ENCODE measurements around the gene SIVA1. TPM values are rescaled to one million over a fixed set of nuclear protein-coding genes. Genes with fewer than 3 reads are reported as not detected.

SIVA1 gene, protein sequence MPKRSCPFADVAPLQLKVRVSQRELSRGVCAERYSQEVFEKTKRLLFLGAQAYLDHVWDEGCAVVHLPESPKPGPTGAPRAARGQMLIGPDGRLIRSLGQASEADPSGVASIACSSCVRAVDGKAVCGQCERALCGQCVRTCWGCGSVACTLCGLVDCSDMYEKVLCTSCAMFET
- 219 and 276 TPM in 2 replicates for total RNA-seq

DNA sequence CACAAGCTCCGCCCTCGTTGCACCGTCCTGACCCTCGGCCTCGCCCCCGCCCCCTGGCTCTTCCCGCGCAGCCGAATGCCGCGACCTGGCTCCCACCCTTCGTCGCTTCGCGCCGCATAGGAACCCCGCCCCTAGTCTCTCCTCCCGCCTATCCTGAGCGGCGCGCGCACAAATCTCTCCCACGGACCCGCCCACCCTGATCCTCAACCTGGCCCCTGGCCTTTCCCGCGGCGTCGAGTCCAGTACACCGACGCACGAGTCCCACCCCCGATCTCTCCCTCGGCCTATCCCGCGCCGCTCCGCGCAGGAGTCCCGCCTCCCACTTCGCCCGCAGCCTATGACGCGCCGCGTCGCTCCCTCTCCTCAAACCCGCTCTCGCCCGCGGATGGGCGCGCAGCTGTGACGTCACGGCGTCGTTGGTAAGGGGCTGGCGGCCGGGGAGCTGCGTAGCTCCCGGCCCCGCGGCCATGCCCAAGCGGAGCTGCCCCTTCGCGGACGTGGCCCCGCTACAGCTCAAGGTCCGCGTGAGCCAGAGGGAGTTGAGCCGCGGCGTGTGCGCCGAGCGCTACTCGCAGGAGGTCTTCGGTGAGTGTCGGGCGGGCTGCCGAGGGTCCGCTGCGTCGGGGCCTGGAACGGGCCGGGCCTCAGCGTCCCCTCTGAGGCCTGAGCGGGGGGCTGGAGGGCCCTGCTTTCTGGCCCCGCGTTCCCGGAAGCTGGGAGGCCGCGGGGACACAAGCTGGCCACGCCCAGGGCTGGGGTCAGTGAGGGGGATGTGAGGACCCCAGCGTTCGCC is at the start of gene SIVA1:
TSS of gene SIVA1 (plus strand) at position 413 of the 793 bp plus-strand sequence. CDS start at position 468, 55 bp downstream.
- DNase-seq (ENCODE audit: extremely low read depth, low read depth, low spot score), result peak; percentile 80

DNA sequence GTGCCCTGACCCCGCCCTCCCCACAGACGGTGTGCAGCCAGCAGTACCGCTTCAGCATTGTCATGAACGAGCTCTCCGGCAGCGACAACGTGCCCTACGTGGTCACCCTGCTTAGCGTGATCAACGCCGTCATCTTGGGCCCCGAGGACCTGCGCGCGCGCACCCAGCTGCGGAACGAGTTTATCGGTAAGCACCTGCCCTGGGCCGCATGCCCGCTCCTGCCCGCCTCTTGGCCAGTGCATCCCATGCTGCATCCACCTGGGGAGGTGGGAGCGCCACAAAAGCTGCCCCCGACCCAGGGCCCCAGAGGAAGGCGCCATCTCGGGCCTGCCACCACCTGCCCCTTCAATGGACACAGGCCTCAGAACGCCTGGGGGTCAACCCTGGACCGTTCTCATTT is 49.7 kb upstream of the SIVA1 start:
- no peak for DNase-seq (ENCODE audit: extremely low read depth, low read depth, low spot score)

DNA sequence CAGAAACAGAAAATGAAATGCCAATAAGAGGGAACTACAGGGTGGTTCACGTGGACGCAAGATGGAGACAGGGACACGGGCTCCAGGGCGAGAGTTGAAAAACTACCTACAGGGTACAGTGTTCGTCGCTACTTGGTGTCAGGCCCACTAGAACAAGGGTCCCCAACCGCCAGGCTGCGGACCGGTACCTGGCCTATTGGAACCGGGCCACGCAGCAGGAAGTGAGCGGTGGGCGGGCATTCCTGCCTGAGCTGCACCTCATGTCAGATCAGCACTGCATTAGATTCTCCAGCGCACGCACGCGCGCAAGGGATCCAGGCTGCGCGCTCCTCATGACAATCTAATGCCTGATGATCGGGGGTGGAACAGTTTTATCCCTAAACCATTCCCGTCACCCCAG is 48.7 kb upstream of the SIVA1 start:
- DNase-seq (ENCODE audit: extremely low read depth, low read depth, low spot score), result no peak

DNA sequence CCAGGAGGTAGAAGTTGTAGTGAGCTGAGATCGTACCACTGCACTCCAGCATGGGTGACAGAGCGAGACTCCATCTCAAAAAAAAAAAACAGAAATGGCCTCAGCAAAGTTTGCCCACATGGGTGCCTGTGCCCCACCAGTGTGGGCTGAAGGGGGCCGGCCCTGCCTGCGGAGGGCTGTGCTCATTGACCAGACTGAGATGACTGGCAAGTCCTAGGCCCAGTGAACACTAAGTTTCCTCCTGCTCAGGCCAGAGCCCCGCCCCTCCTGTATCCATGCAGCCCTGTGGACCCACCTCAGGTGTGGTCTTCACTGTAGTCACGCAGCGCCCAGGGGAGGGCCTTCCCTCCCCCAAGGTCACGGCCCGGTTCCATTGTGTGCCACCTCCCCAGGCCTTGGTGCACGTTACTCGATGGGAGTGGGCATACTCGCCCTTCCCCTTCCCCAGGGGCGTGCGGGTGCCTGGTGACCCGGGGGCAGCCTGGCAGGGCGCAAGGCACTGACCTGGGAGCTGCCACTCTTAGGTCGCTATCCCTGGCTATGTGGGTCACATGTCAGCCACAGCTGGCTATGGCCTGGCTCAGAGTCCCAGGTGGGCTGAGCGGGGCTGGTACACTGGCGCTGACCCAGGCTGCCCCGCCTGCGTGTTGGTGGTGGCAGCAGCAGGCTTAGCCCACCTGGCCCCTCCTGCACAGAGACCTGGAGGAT is 47.5 kb upstream of the SIVA1 start:
- DNase-seq (ENCODE audit: extremely low read depth, low read depth, low spot score), result no peak

DNA sequence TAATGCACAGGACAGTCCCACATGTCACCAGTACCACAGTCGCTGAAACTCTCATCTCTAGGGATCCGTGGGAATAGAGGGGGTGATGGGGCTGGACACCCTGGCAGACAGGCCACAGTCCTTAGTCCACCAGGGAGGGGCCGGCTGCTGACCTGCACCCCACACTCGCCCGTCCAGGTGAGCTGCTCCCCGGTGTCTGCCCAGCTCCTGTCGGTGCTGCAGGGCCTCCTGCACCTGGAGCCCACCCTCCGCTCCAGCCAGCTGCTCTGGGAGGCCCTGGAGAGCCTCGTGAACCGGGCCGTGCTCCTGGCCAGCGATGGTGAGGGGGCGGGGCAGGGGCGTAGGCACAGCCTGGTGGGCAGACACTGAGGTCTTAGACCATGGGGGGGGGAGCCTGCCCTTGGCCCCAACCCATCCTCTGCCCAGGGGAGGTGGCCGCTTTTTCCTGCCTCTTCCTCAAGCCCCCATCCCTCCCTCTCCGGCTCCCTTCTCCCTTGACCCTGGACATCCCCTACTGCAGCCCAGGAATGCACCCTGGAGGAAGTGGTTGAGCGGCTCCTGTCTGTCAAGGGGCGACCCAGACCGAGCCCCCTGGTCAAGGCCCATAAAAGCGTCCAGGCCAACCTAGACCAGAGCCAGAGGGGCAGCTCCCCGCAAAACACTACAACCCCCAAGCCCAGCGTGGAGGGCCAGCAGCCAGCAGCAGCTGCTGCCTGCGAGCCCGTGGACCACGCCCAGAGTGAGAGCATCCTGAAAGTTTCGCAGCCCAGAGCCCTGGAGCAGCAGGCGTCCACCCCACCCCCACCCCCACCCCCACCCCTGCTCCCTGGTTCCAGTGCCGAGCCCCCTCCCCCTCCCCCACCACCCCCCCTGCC is 46.0 kb upstream of the SIVA1 start:
- no peak for DNase-seq (ENCODE audit: extremely low read depth, low read depth, low spot score)

DNA sequence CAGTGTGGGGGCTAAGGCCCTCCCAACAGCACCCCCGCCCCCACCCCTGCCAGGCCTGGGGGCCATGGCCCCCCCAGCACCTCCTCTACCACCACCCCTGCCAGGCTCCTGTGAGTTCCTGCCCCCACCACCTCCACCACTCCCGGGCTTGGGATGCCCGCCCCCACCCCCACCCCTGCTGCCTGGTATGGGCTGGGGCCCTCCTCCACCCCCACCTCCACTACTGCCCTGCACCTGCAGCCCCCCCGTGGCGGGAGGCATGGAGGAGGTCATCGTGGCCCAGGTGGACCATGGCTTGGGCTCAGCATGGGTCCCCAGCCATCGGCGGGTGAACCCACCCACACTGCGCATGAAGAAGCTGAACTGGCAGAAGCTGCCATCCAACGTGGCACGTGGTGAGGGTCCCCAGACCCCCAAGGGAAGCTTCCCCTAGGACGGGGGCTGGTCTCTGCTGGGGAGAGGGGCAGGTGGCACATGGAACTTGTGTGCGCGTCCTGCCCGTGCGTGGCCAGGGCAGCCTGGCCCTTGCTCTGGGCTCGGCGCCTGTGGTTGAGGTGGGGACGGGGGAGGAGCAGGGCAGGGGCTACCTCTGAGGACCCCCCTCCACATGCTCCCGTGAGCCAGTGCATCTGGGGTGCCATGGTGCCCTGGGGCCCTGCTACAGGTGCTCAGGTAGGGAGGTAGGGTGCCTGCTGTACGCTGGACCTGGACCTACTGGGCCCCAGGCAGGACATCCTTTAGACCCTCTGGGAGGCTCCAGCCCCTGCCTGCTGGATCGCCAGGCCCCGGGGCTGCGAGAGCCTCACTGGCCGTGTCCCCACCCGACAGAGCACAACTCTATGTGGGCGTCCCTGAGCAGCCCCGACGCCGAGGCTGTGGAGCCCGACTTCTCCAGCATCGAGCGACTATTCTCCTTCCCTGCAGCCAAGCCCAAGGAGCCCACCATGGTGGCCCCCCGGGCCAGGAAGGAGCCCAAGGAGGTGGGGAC is 45.0 kb upstream of the SIVA1 start:
- no peak for DNase-seq (ENCODE audit: extremely low read depth, low read depth, low spot score)

DNA sequence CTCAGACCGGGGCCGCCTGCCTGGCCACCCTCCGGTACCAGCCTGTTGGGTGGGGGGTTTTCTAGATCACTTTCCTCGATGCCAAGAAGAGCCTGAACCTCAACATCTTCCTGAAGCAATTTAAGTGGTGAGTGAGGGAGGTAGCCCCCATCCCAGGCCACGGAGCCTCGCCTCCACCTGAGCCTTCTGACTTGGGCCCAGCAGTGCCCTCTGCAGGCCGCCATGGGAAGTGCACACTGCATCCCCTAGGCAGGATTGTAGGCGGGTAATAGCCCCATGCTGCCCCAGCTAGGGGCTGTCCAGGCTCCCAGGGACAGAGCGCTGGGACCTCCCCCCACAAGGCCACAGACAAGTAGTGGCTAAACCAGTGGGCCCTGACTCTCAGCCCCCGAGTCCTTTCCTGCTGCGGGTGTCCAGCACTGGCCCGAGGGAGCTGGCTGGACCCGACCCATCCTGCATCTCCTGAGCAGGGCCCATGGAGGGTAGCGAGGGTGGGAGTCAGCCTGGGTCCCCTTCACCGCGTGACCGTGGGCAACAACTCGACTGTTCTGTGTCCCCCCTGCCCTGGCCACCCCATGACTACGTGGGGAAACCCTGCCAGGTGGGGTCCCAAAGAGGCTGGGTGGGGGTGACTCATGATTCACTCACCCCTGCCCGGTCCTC is 44.2 kb upstream of the SIVA1 start:
- DNase-seq (ENCODE audit: extremely low read depth, low read depth, low spot score), result peak; percentile 5

DNA sequence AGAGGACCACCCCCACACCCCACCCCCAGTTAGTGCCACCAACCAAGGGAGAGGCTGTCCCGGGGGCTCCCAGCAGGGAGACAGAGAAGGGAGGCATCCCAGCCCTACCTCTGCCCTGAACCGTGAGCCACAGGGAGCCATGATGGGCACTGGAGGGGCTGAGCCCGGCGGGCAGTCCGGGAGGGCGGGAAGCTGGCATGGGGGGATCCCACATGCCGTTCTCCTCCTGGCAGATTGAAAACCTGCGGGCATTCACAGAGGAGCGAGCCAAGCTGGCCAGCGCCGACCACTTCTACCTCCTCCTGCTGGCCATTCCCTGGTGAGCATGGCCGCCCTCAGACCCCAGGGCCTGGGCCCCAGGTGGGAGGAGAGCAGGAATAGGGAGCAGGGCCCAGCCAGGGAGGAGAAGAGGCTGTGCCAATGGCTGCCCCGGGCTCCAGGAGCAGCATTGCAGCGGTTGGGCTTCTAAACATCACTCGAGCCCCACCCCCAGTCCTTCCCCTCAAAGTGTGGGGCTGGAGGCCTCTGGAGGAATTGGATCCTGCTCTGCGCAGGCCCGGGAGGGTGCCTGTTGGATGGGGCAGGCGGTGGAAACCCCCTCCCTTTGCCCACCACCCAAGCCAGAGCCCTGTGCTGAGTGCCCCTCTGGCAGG is 43.4 kb upstream of the SIVA1 start:
- DNase-seq (ENCODE audit: extremely low read depth, low read depth, low spot score), result no peak

DNA sequence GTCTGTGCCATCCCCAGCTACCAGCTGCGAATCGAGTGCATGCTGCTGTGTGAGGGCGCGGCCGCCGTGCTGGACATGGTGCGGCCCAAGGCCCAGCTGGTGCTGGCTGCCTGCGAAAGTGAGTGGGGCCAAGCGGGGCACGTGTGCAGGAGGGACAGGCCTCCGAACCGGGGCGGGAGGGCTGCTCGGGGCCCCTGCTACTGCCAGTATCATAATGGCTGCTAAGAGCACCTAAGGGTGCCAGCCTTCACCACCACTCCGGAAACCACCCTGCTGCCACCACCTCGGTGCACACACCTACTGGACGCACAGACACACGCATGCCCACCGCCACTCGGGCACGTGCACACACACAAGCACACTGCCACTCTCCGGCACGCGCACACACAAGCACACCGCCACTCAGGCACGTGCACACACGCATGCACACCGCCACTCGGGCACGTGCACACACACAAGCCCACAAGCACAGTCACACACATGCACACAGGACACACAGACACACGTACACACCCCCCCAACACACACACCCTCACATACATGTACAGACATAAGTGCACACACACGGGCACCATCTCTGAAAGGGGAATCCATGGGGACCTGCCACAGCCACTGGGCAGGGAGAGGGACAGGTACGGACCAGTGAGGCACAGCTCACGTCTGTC is 42.7 kb upstream of the SIVA1 start:
- DNase-seq (ENCODE audit: extremely low read depth, low read depth, low spot score), result no peak

DNA sequence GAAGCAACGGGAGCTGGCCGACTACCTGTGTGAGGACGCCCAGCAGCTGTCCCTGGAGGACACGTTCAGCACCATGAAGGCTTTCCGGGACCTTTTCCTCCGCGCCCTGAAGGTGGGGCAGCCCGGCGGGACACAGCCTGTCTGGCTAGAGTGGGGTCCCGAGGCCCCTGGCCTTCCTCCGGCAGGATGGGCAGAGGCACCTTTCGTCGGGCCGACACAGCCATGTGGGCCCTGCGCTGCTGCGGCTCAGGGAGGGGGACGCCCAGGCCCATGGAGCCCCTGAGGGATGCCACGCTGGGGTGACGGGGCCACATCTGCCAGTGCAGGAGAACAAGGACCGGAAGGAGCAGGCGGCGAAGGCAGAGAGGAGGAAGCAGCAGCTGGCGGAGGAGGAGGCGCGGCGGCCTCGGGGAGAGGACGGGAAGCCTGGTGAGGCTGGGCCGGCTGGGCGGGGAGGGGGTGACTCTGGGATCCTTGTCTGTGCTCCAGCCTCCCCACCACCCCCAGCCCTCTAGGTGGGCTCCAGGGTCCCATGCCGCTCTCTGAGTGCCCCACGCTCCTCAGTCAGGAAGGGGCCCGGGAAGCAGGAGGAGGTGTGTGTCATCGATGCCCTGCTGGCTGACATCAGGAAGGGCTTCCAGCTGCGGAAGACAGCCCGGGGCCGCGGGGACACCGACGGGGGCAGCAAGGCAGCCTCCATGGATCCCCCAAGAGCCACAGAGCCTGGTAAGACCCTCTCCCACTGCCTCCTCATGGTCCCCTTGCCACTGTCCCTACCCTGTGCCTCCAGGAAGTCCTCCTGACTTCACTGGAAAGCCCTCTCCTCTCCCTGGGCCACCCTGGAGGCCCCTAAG is 39.8 kb upstream of the SIVA1 start:
- no peak for DNase-seq (ENCODE audit: extremely low read depth, low read depth, low spot score)

DNA sequence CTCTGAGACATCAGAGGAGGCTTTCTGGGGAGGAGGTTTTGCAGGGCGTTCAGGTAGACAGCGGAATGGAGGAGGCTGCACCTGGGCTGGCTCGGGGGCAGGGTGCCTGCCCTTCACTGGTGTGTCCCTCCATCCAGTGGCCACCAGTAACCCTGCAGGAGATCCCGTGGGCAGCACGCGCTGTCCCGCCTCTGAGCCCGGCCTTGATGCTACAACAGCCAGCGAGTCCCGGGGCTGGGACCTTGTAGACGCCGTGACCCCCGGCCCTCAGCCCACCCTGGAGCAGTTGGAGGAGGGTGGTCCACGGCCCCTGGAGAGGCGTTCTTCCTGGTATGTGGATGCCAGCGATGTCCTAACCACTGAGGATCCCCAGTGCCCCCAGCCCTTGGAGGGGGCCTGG is 38.9 kb upstream of the SIVA1 start:
- DNase-seq (ENCODE audit: extremely low read depth, low read depth, low spot score), result no peak

DNA sequence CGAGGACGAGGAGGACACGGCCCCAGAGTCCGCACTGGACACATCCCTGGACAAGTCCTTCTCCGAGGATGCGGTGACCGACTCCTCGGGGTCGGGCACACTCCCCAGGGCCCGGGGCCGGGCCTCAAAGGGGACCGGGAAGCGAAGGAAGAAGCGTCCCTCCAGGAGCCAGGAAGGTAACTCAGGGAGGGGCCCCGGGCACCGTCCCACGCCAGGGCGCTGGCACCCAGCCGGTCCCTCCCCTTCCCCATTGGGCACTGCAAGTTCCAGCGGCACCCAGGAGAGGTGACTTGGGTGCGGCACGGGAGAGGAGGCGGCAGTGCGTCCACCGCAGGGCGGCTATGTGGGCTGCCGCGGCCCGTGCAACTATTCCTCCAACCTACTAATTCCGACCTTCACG is 38.3 kb upstream of the SIVA1 start:
- no peak for DNase-seq (ENCODE audit: extremely low read depth, low read depth, low spot score)

DNA sequence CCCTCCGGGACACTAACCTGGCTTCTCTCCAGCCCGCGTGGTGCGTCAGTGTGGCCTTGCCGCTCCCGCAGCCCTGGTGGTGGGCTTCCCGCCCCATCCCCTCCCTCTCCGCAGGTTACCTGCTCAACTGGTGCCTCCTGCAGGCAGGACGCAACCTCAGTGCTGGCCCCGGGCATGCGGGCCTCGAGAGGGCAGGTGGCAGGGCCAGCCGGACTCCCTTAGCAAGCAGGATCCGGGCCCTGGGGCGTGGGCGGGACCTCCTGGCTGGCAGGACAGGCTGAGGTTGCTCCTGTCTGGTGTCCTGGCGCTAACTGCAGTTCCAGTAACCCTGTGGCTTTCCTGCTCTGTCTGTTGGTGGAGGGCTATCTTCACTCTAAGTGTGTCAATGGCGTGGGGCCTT is 37.5 kb upstream of the SIVA1 start:
- DNase-seq (ENCODE audit: extremely low read depth, low read depth, low spot score), result no peak

DNA sequence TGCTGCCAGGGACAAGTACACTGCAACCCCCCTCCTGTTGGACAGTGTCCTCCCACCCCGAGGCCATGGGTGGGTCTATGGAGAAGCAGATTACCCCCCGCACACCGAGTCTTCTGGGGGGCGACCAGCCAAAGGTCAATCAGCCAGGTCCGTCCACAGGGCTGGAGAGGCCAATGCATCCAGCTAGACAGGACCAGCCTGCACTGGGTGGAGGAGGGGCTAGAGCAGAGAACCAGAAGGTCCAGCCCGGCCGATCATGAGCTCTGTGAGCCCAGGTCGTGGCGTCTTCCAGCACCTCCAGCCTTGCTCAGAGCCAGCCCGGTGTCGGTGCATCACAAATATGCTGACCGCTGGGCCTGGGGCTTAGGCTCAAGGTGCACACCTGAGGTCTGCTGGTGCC is 37.1 kb upstream of the SIVA1 start:
- DNase-seq (ENCODE audit: extremely low read depth, low read depth, low spot score), result no peak

DNA sequence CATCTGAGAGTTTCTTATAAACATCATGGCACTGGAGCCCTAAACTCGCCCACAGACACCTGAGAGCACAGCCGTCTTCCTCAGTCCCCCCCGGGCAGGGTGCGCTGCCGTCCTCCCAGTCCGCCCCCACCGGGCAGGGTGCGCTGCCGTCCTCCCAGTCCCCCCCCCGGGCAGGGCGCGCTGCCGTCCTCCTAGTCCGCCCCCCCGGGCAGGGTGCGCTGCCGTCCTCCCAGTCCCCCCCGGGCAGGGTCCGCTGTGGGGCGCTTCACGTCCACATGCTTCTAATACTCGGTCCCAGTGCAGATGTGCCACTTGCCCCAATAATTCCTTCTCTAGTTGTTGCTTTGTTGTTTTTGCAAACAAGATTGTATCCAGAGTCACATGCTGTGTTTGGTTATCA is 35.8 kb upstream of the SIVA1 start:
- DNase-seq (ENCODE audit: extremely low read depth, low read depth, low spot score), result no peak

DNA sequence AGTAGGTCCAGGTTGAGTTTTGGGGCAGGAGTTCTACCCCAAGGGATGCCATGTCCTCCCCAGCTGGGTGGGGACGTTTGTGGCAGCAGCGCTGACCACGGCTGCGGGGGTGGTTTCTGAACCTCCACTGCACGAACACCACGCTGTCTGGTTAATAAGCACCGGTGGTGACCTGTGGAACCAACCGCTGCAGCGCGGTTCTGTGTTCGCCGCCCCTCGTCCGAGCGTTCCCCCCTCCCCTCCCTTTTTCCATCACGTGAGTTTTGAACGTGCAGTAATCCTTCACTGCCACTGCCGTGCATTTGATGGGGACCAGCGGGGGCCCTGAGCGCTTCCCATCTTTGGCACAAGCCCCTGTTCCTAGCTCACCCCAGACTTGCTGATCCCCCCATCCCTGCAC is 35.3 kb upstream of the SIVA1 start:
- DNase-seq (ENCODE audit: extremely low read depth, low read depth, low spot score), result no peak

DNA sequence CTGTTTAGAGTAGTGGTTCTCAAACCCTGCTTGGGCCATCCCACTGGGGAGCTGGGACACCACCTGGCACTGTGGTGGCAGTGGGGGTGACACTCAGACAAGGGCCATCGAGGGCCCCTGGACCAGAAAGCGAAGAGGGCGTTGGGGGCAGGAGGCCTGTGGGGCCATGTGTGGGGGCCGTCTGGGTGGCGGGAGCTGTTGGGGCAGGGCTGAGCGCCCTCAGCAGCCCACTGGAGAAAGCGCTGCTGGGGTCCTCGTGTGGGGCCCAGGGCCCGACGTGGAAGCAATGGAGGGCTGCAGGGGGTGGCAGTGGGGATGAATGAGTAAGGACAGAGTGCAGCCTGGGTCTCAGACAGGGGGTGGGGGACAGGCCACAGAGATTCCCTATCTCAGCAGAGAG is 34.8 kb upstream of the SIVA1 start:
- DNase-seq (ENCODE audit: extremely low read depth, low read depth, low spot score), result no peak

Data from glomerular endothelial cell (primary cell).